ENCODE results near the gene KCNIP4. TPM values are rescaled to one million over a fixed set of nuclear protein-coding genes. Genes with fewer than 3 reads are reported as not detected.

KCNIP4 gene
- total RNA-seq, 2 experiments from 2014 or later, result not detected

GRCh38 chr4:21113496-21114223 lies 834.9 kb downstream of the KCNIP4 start:
- Mint-ChIP-seq H3K27ac (no peak overlapping the region), H3K4me3 (no peak overlapping the region), H3K9me3 (peaks cover 16% of the 10 kb centered on the region), H3K4me1 (ENCODE audit: low read depth) (no peaks in the 10 kb centered on the region), H3K27me3 (no peaks in the 10 kb centered on the region), H3K36me3 (no peaks in the 10 kb centered on the region)
- ChIA-PET CTCF (no interaction called here), POLR2A (no interaction called here)
- DNase-seq, result no peak
- intact Hi-C loops (cut with micrococcal nuclease), result no loop called here

- H3K27me3 Mint-ChIP-seq, result no peaks in the 10 kb centered on the region
Observed at GRCh38 chr4:21102667-21103066, 845.9 kb downstream of the KCNIP4 start.

GRCh38 chr4:21097865-21098264 lies 850.7 kb downstream of the KCNIP4 start:
- H3K4me3 Mint-ChIP-seq, result no peak overlapping the region
- ChIA-PET POLR2A (no interaction called here), CTCF (no interaction called here)
- H3K36me3 Mint-ChIP-seq, result no peaks in the 10 kb centered on the region
- intact Hi-C loops (cut with micrococcal nuclease), result no loop called here
- no peak for DNase-seq
- no peak overlapping the region for H3K27ac Mint-ChIP-seq
- H3K27me3 Mint-ChIP-seq, result no peaks in the 10 kb centered on the region
- H3K4me1 Mint-ChIP-seq (ENCODE audit: low read depth), result no peaks in the 10 kb centered on the region
- peaks cover 17% of the 10 kb centered on the region for H3K9me3 Mint-ChIP-seq

More at GRCh38 chr4:21102667-21103066, 845.9 kb downstream of the KCNIP4 start:
- POLR2A ChIA-PET, result no interaction called here
- no peak for DNase-seq
- H3K4me1 Mint-ChIP-seq (ENCODE audit: low read depth), result no peaks in the 10 kb centered on the region
- intact Hi-C loops (cut with micrococcal nuclease), result no loop called here
- H3K27ac Mint-ChIP-seq, result no peak overlapping the region
- H3K9me3 Mint-ChIP-seq, result peaks cover 17% of the 10 kb centered on the region
- CTCF ChIA-PET, result no interaction called here
- peaks cover 2% of the 10 kb centered on the region for H3K36me3 Mint-ChIP-seq
- no peak overlapping the region for H3K4me3 Mint-ChIP-seq

GRCh38 chr4:21097026-21097425 lies 851.5 kb downstream of the KCNIP4 start:
- CTCF ChIA-PET, result no interaction called here
- no peak for DNase-seq
- no peaks in the 10 kb centered on the region for H3K36me3 Mint-ChIP-seq
- peaks cover 15% of the 10 kb centered on the region for H3K9me3 Mint-ChIP-seq
- POLR2A ChIA-PET, result no interaction called here
- no peak overlapping the region for H3K4me3 Mint-ChIP-seq
- no peaks in the 10 kb centered on the region for H3K4me1 Mint-ChIP-seq (ENCODE audit: low read depth)
- no peak overlapping the region for H3K27ac Mint-ChIP-seq
- H3K27me3 Mint-ChIP-seq, result no peaks in the 10 kb centered on the region
- intact Hi-C loops (cut with micrococcal nuclease), result no loop called here

- Mint-ChIP-seq H3K4me3 (no peak overlapping the region), H3K27me3 (no peaks in the 10 kb centered on the region), H3K36me3 (no peaks in the 10 kb centered on the region), H3K9me3 (peaks cover 5% of the 10 kb centered on the region), H3K4me1 (ENCODE audit: low read depth) (no peaks in the 10 kb centered on the region), H3K27ac (no peak overlapping the region)
- DNase-seq, result no peak
- CTCF ChIA-PET, result no interaction called here
- intact Hi-C loops (cut with micrococcal nuclease), result no loop called here
- POLR2A ChIA-PET, result no interaction called here
Observed at GRCh38 chr4:21092531-21092930, 856.0 kb downstream of the KCNIP4 start.

GRCh38 chr4:21090094-21090666 lies 858.4 kb downstream of the KCNIP4 start:
- DNase-seq, result no peak
- Mint-ChIP-seq H3K27me3 (no peaks in the 10 kb centered on the region), H3K9me3 (peaks cover 2% of the 10 kb centered on the region), H3K36me3 (no peaks in the 10 kb centered on the region), H3K4me1 (ENCODE audit: low read depth) (no peaks in the 10 kb centered on the region), H3K27ac (no peak overlapping the region), H3K4me3 (no peak overlapping the region)
- CTCF ChIA-PET, result no interaction called here
- POLR2A ChIA-PET, result no interaction called here
- intact Hi-C loops (cut with micrococcal nuclease), result no loop called here

- peaks cover 2% of the 10 kb centered on the region for H3K9me3 Mint-ChIP-seq
- H3K4me3 Mint-ChIP-seq, result no peak overlapping the region
- POLR2A ChIA-PET, result no interaction called here
- H3K36me3 Mint-ChIP-seq, result no peaks in the 10 kb centered on the region
- CTCF ChIA-PET, result no interaction called here
- no peaks in the 10 kb centered on the region for H3K4me1 Mint-ChIP-seq (ENCODE audit: low read depth)
- intact Hi-C loops (cut with micrococcal nuclease), result no loop called here
- no peak overlapping the region for H3K27ac Mint-ChIP-seq
- H3K27me3 Mint-ChIP-seq, result no peaks in the 10 kb centered on the region
- DNase-seq, result no peak
Observed at GRCh38 chr4:21083413-21083812, 865.2 kb downstream of the KCNIP4 start.

- H3K4me1 Mint-ChIP-seq (ENCODE audit: low read depth), result no peaks in the 10 kb centered on the region
- no peaks in the 10 kb centered on the region for H3K36me3 Mint-ChIP-seq
- H3K27ac Mint-ChIP-seq, result no peak overlapping the region
- H3K4me3 Mint-ChIP-seq, result no peak overlapping the region
- H3K27me3 Mint-ChIP-seq, result no peaks in the 10 kb centered on the region
- intact Hi-C loops (cut with micrococcal nuclease), result no loop called here
- peaks cover 6% of the 10 kb centered on the region for H3K9me3 Mint-ChIP-seq
- no peak for DNase-seq
- ChIA-PET POLR2A (no interaction called here), CTCF (no interaction called here)
Observed at GRCh38 chr4:21077967-21078366, 870.6 kb downstream of the KCNIP4 start.

GRCh38 chr4:21067351-21067750 lies 881.2 kb downstream of the KCNIP4 start:
- Mint-ChIP-seq H3K27me3 (no peaks in the 10 kb centered on the region), H3K27ac (no peak overlapping the region), H3K4me3 (no peak overlapping the region), H3K36me3 (no peaks in the 10 kb centered on the region), H3K4me1 (ENCODE audit: low read depth) (no peaks in the 10 kb centered on the region), H3K9me3 (peaks cover 15% of the 10 kb centered on the region)
- CTCF ChIA-PET, result no interaction called here
- POLR2A ChIA-PET, result no interaction called here
- DNase-seq, result no peak
- intact Hi-C loops (cut with micrococcal nuclease), result no loop called here

- CTCF ChIA-PET, result no interaction called here
- H3K4me3 Mint-ChIP-seq, result no peak overlapping the region
- POLR2A ChIA-PET, result no interaction called here
- DNase-seq, result no peak
- no peaks in the 10 kb centered on the region for H3K4me1 Mint-ChIP-seq (ENCODE audit: low read depth)
- intact Hi-C loops (cut with micrococcal nuclease), result no loop called here
- no peak overlapping the region for H3K27ac Mint-ChIP-seq
- H3K27me3 Mint-ChIP-seq, result no peaks in the 10 kb centered on the region
- H3K9me3 Mint-ChIP-seq, result peaks cover 8% of the 10 kb centered on the region
- no peaks in the 10 kb centered on the region for H3K36me3 Mint-ChIP-seq
Observed at GRCh38 chr4:21061902-21062301, 886.7 kb downstream of the KCNIP4 start.

- no peak overlapping the region for H3K27ac Mint-ChIP-seq
- DNase-seq, result no peak
- no peaks in the 10 kb centered on the region for H3K36me3 Mint-ChIP-seq
- no peak overlapping the region for H3K4me3 Mint-ChIP-seq
- ChIA-PET POLR2A (no interaction called here), CTCF (no interaction called here)
- intact Hi-C loops (cut with micrococcal nuclease), result no loop called here
- H3K27me3 Mint-ChIP-seq, result no peaks in the 10 kb centered on the region
- no peaks in the 10 kb centered on the region for H3K4me1 Mint-ChIP-seq (ENCODE audit: low read depth)
- no peaks in the 10 kb centered on the region for H3K9me3 Mint-ChIP-seq
Observed at GRCh38 chr4:21046141-21046540, 902.4 kb downstream of the KCNIP4 start.

GRCh38 chr4:21045119-21045518 lies 903.5 kb downstream of the KCNIP4 start:
- Mint-ChIP-seq H3K4me3 (no peak overlapping the region), H3K27me3 (no peaks in the 10 kb centered on the region), H3K36me3 (no peaks in the 10 kb centered on the region), H3K9me3 (no peaks in the 10 kb centered on the region), H3K4me1 (ENCODE audit: low read depth) (no peaks in the 10 kb centered on the region), H3K27ac (no peak overlapping the region)
- CTCF ChIA-PET, result no interaction called here
- intact Hi-C loops (cut with micrococcal nuclease), result no loop called here
- no peak for DNase-seq
- POLR2A ChIA-PET, result no interaction called here

GRCh38 chr4:21041708-21042107 lies 906.9 kb downstream of the KCNIP4 start:
- H3K27ac Mint-ChIP-seq, result no peak overlapping the region
- intact Hi-C loops (cut with micrococcal nuclease), result no loop called here
- no peak for DNase-seq
- peaks cover 2% of the 10 kb centered on the region for H3K9me3 Mint-ChIP-seq
- no peaks in the 10 kb centered on the region for H3K27me3 Mint-ChIP-seq
- H3K36me3 Mint-ChIP-seq, result no peaks in the 10 kb centered on the region
- no peaks in the 10 kb centered on the region for H3K4me1 Mint-ChIP-seq (ENCODE audit: low read depth)
- POLR2A ChIA-PET, result no interaction called here
- CTCF ChIA-PET, result no interaction called here
- H3K4me3 Mint-ChIP-seq, result no peak overlapping the region

Data from activated CD4-positive, alpha-beta memory T cell treated with anti-CD3 and anti-CD28 coated beads for 36 hours (primary cell).